ENCODE data around the gene SLC26A2.

GRCh38 chr5:149996205-149996890 is 35.8 kb downstream of the SLC26A2 start:
- no peak for TF ChIP-seq CTCF (conservative IDR thresholded peaks at IDR 0.05; ENCODE audit: low read depth, low read length)
- TF ChIP-seq EZH2phosphoT487 (IDR thresholded peaks at IDR 0.05; ENCODE audit: borderline replicate concordance, low read length): no peak
- no peak for TF ChIP-seq EZH2 (IDR thresholded peaks at IDR 0.05; ENCODE audit: low read length, unreplicated experiment)

Data from PC-3 (cell line).